Breast epithelium (tissue), 3 donors: ENCODE results near the gene DSCAM.

Experiments
- CTCF ChIP-seq, 3 donors: fragments of 450-650 bp; IDR thresholded peaks; one replicate each; pipeline ENCODE4 v1.5.1; 2016 to 2017; ENCODE audit warnings: antibody characterized with exemption in 3 of 3, mild to moderate bottlenecking in 3 of 3, moderate library complexity in 3 of 3
- POLR2A ChIP-seq: fragments of 450-650 bp; IDR thresholded peaks from one replicate; pipeline ENCODE4 v1.6.1; 2016; ENCODE audit warnings: antibody characterized with exemption, mild to moderate bottlenecking, moderate library complexity
- POLR2AphosphoS5 ChIP-seq, 3 donors: sonication (generic); formaldehyde crosslinking; IDR thresholded peaks; one replicate each; pipeline ENCODE4 v1.6.1; 2017; ENCODE audit warnings: antibody characterized with exemption in 3 of 3

GRCh38 chr21:40577285-40578043 is 269.5 kb downstream of the DSCAM start:
- TF ChIP-seq CTCF (IDR thresholded peaks at IDR 0.05), result no peak
- TF ChIP-seq POLR2AphosphoS5 (IDR thresholded peaks at IDR 0.05), result no peak
- TF ChIP-seq POLR2A, result no peak
